HepG2 (cell line): ENCODE data around the gene DZIP1L. TPM values are rescaled to one million over a fixed set of nuclear protein-coding genes. Genes with fewer than 3 reads are reported as not detected.

ENCODE experiments used
- ATAC-seq: fragments of 200-7000 bp; cut with Tn5 transposase; 3 replicates; pipeline ENCODE4 v1.9.1; 2020; ENCODE audit warnings: mild to moderate bottlenecking, moderate library complexity
- BruUV-seq: library from RNA; stranded (reverse); fragments of 400-500 nt; replicated peaks from 2 replicates; lab custom pipeline; 2021; lab: Mats Ljungman, UMichigan
- CTCF ChIA-PET: fragments of 300-600 bp; formaldehyde crosslinking; extraction: SDS; loops from one replicate; lab custom pipeline; 2021; ENCODE audit warnings: low total read pairs, inconsistent platforms, low intra/inter-chr PET ratio; lab: Yijun Ruan, JAX
- POLR2A ChIA-PET: fragments of 350-600 bp; sonication (Branson Sonifier 250); formaldehyde crosslinking; loops from one replicate; lab custom pipeline; 2020; ENCODE audit warnings: antibody characterized with exemption, inconsistent platforms; lab: Yijun Ruan, JAX
- DNase-seq: peaks from one replicate; pipeline ENCODE4 v3.0.0-alpha.2; 2015; ENCODE audit warnings: low spot score
- FAIRE-seq: peaks from 3 replicates; lab custom pipeline; 2011; peaks lifted over from hg19 to GRCh38; lab: Jason Lieb, UNC
- H2AFZ ChIP-seq: one replicate; pipeline ENCODE4 v1.6.1; 2011; ENCODE audit warnings: low read length, inconsistent platforms
- H3K27ac ChIP-seq: fragments of 300-600 bp; 3 replicates; pipeline ENCODE4 v1.8.0; 2011; ENCODE audit warnings: mixed run types, mild to moderate bottlenecking, mixed read lengths, low read length, inconsistent platforms; ENCODE audit not compliant: insufficient read depth; ENCODE audit errors: extremely low read length
- H3K27me3 ChIP-seq, 2 experiments: fragments of 200-600 bp in 1 of 2; 2 replicates in 1 of 2; 3 replicates in 1 of 2; pipeline versions ENCODE4 v1.6.0 to v1.8.0; 2011; ENCODE audit warnings: low read length in 2 of 2, mild to moderate bottlenecking in 2 of 2, moderate library complexity in 2 of 2, inconsistent platforms in 1 of 2; ENCODE audit not compliant: insufficient read depth in 2 of 2, control insufficient read depth in 1 of 2
- H3K36me3 ChIP-seq, 2 experiments: fragments of 200-600 bp in 1 of 2; replicated peaks in 1 of 2; 2 replicates in 1 of 2; 3 replicates in 1 of 2; pipeline versions ENCODE4 v1.5.1 to v1.8.0; 2011; ENCODE audit warnings: low read length in 2 of 2, inconsistent platforms in 1 of 2; ENCODE audit not compliant: insufficient read depth in 2 of 2, control insufficient read depth in 1 of 2
- H3K4me1 ChIP-seq: 2 replicates; pipeline ENCODE4 v1.5.1; 2012; ENCODE audit warnings: low read length, inconsistent platforms; ENCODE audit not compliant: insufficient read depth
- H3K4me2 ChIP-seq: 2 replicates; pipeline ENCODE4 v1.6.0; 2011; ENCODE audit warnings: low read depth, low read length, inconsistent platforms
- H3K4me3 ChIP-seq, 3 experiments: fragments of 200-600 bp in 1 of 3; sonication (generic), shearing (Covaris generic) in 1 of 3; replicated peaks in 1 of 3; 2 replicates each; pipeline ENCODE4 v1.5.1; 2011 to 2016; ENCODE audit warnings: low read length in 3 of 3, inconsistent platforms in 2 of 3, low read depth in 2 of 3, mild to moderate bottlenecking in 2 of 3, control low read depth in 1 of 3, mixed read lengths in 1 of 3; ENCODE audit not compliant: insufficient read depth in 1 of 3
- H3K79me2 ChIP-seq: one replicate; pipeline ENCODE4 v1.6.1; 2011; ENCODE audit warnings: low read length, inconsistent platforms; ENCODE audit not compliant: insufficient read depth
- H3K9ac ChIP-seq: 2 replicates; pipeline ENCODE4 v1.6.0; 2011; ENCODE audit warnings: mild to moderate bottlenecking, low read depth, low read length, inconsistent platforms; ENCODE audit not compliant: insufficient read depth
- H3K9me3 ChIP-seq: 2 replicates; pipeline ENCODE4 v1.5.1; 2012; ENCODE audit warnings: mild to moderate bottlenecking, low read length
- H4K20me1 ChIP-seq: 2 replicates; pipeline ENCODE4 v1.6.0; 2011; ENCODE audit warnings: inconsistent platforms, mild to moderate bottlenecking, low read length, moderate library complexity; ENCODE audit not compliant: insufficient read depth
- POGZ ChIP-seq: sonication (generic); formaldehyde crosslinking; IDR thresholded peaks from 2 replicates; pipeline ENCODE4 v1.4.0; 2020; ENCODE audit warnings: mild to moderate bottlenecking, missing genetic modification reagents
- RBFOX2 ChIP-seq: fragments of 200-400 bp; formaldehyde crosslinking; IDR thresholded peaks from 2 replicates; pipeline ENCODE4 v1.6.1; 2017; ENCODE audit warnings: low read depth, mild to moderate bottlenecking, low read length
- STAG1 ChIP-seq: sonication (generic); formaldehyde crosslinking; IDR thresholded peaks from 2 replicates; pipeline ENCODE4 v1.4.0; 2020; ENCODE audit warnings: missing genetic modification reagents
- TFDP2 ChIP-seq: sonication (generic); formaldehyde crosslinking; IDR thresholded peaks from 2 replicates; pipeline ENCODE4 v1.4.0; 2020; ENCODE audit warnings: missing genetic modification reagents
- ZBTB40 ChIP-seq, 2 experiments: fragments of 450-650 bp in 1 of 2; sonication (generic) in 1 of 2; formaldehyde crosslinking in 1 of 2; IDR thresholded peaks; 2 replicates each; pipeline versions ENCODE4 v1.6.1 to v1.8.0; 2016 to 2022; ENCODE audit warnings: antibody characterized with exemption in 1 of 2, mild to moderate bottlenecking in 1 of 2, missing genetic modification reagents in 1 of 2
- ZNF570 ChIP-seq: sonication (generic); formaldehyde crosslinking; IDR thresholded peaks from 2 replicates; pipeline ENCODE4 v1.4.0; 2020; ENCODE audit warnings: mild to moderate bottlenecking, missing genetic modification reagents, borderline replicate concordance
- ZNF761 ChIP-seq: sonication (generic); formaldehyde crosslinking; conservative IDR thresholded peaks from 2 replicates; pipeline ENCODE4 v1.4.0; 2020; ENCODE audit warnings: mild to moderate bottlenecking, missing genetic modification reagents
- ZNF773 ChIP-seq: sonication (generic); formaldehyde crosslinking; IDR thresholded peaks from 2 replicates; pipeline ENCODE4 v1.4.0; 2020; ENCODE audit warnings: missing genetic modification reagents, borderline replicate concordance
- WGBS: methylation state at CpG from one replicate; pipeline ENCODE4 v1.1.6; 2017; ENCODE audit warnings: low lambda C conversion rate; 5-methylcytosine and 5-hydroxymethylcytosine counted together
- in situ Hi-C: cut with HindIII; loops from 2 replicates; pipeline ENCODE4 v1.10.0; 2017; ENCODE audit warnings: low pct_unique_long_range_greater_than_20kb; ENCODE audit not compliant: extremely low pct_ligation_motif_present
- intact Hi-C: fragments of 100-400 bp; cut with micrococcal nuclease; formaldehyde crosslinking; loops from one replicate; pipeline ENCODE4 v1.10.0; 2022; ENCODE audit not compliant: unreplicated experiment
- polyA plus RNA-seq, 8 experiments: library from polyadenylated mRNA; depleted of rRNA in 3 of 8; stranded (reverse) in 7 of 8; unstranded in 1 of 8; fragments of >200 nt; fragmentation: Illumina TruSeq in 4 of 8; extraction: Trizol in 4 of 8; gene quantifications; 2 replicates each; pipeline versions ENCODE4 v1.2.1 to v1.2.3, GENCODE V29; 2011 to 2016; ENCODE audit warnings: low read depth in 4 of 8, missing spikeins in 1 of 8, mixed read lengths in 1 of 8; ENCODE audit not compliant: insufficient read depth in 1 of 8
- total RNA-seq, 5 experiments: library from RNA; depleted of rRNA; stranded (reverse); fragments of >200 nt; fragmentation: Illumina TruSeq; extraction: Trizol; gene quantifications; 2 replicates each; pipeline ENCODE4 v1.2.3, GENCODE V29; 2016; ENCODE audit warnings: low read depth in 1 of 5
- TF ChIP-seq, protein P1 (sequence below): sonication (generic); formaldehyde crosslinking; IDR thresholded peaks from 2 replicates; pipeline ENCODE4 v1.5.1; 2020; ENCODE audit warnings: missing genetic modification reagents, mild to moderate bottlenecking, borderline replicate concordance
- TF ChIP-seq, protein P2 (sequence below): sonication (generic); formaldehyde crosslinking; IDR thresholded peaks from 2 replicates; pipeline ENCODE4 v1.5.0; 2020; ENCODE audit warnings: missing genetic modification reagents

Gene DZIP1L
- total and polyA plus RNA-seq, 2 of the 13 experiments (the other 11 are each of a cell fraction or from before 2014, with no cell fraction given): 0.90 to 1.2 TPM

- H3K4me2 ChIP-seq: no peak overlapping the region
- ChIA-PET CTCF (no interaction called here), POLR2A (no interaction called here)
- no peaks in the 10 kb centered on the region for H3K27me3 ChIP-seq
- TF ChIP-seq, protein P1, sequence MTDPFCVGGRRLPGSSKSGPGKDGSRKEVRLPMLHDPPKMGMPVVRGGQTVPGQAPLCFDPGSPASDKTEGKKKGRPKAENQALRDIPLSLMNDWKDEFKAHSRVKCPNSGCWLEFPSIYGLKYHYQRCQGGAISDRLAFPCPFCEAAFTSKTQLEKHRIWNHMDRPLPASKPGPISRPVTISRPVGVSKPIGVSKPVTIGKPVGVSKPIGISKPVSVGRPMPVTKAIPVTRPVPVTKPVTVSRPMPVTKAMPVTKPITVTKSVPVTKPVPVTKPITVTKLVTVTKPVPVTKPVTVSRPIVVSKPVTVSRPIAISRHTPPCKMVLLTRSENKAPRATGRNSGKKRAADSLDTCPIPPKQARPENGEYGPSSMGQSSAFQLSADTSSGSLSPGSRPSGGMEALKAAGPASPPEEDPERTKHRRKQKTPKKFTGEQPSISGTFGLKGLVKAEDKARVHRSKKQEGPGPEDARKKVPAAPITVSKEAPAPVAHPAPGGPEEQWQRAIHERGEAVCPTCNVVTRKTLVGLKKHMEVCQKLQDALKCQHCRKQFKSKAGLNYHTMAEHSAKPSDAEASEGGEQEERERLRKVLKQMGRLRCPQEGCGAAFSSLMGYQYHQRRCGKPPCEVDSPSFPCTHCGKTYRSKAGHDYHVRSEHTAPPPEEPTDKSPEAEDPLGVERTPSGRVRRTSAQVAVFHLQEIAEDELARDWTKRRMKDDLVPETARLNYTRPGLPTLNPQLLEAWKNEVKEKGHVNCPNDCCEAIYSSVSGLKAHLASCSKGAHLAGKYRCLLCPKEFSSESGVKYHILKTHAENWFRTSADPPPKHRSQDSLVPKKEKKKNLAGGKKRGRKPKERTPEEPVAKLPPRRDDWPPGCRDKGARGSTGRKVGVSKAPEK (CRISPR knock-in tag): no peak
- no peak for TF ChIP-seq STAG1
- TF ChIP-seq RBFOX2: no peak
- TF ChIP-seq, protein P2, sequence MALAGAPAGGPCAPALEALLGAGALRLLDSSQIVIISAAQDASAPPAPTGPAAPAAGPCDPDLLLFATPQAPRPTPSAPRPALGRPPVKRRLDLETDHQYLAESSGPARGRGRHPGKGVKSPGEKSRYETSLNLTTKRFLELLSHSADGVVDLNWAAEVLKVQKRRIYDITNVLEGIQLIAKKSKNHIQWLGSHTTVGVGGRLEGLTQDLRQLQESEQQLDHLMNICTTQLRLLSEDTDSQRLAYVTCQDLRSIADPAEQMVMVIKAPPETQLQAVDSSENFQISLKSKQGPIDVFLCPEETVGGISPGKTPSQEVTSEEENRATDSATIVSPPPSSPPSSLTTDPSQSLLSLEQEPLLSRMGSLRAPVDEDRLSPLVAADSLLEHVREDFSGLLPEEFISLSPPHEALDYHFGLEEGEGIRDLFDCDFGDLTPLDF (CRISPR knock-in tag): no peak
- TF ChIP-seq ZNF570 (CRISPR knock-in tag): no peak
- TF ChIP-seq ZNF773 (CRISPR knock-in tag): no peak
- TF ChIP-seq ZNF761 (CRISPR knock-in tag): no peak
- no peak for TF ChIP-seq POGZ (CRISPR knock-in tag)
- TF ChIP-seq TFDP2 (CRISPR knock-in tag): no peak
- no peak for TF ChIP-seq ZBTB40 (IDR thresholded peaks at IDR 0.05)
- TF ChIP-seq ZBTB40 (CRISPR knock-in tag; IDR thresholded peaks at IDR 0.05): no peak
- no TSS peak for BruUV-seq
- ATAC-seq (no peak), FAIRE-seq (no peak), DNase-seq (no peak)
- intact Hi-C loops (no loop called here), in situ Hi-C loops (no loop called here)
- H3K9ac ChIP-seq: no peak overlapping the region
- no peaks in the 10 kb centered on the region for H3K4me1 ChIP-seq
- H3K9me3 ChIP-seq: no peaks in the 10 kb centered on the region
- H3K27ac ChIP-seq: no peak overlapping the region
- H3K36me3 ChIP-seq: no peaks in the 10 kb centered on the region
- 61% methylated on average over 4 of the region's 4 CpGs for WGBS
- no peak overlapping the region for H2AFZ ChIP-seq
- H3K4me3 ChIP-seq: no peak overlapping the region
- H4K20me1 ChIP-seq: no peaks in the 10 kb centered on the region
- no peaks in the 10 kb centered on the region for H3K79me2 ChIP-seq
These were observed 91.7 kb downstream of the DZIP1L start for GRCh38 chr3:138023754-138024153.
